NK-92 (cell line): ENCODE results near the gene TOP1.

Experiments
- DNase-seq: peaks from one replicate; lab custom pipeline; 2025; ENCODE audit not compliant: unreplicated experiment; lab: John Stamatoyannopoulos, UW

Gene TOP1

GRCh38 chr20:41057999-41058673 is 29.5 kb downstream of the TOP1 start:
- DNase-seq = no peak

GRCh38 chr20:41058674-41059635 is 30.3 kb downstream of the TOP1 start:
- no peak for DNase-seq

- DNase-seq = no peak
Observed at GRCh38 chr20:41061155-41061554, 32.5 kb downstream of the TOP1 start.

- no peak for DNase-seq
Observed at GRCh38 chr20:41063442-41063841, 34.8 kb downstream of the TOP1 start.

GRCh38 chr20:41064377-41064776 is 35.8 kb downstream of the TOP1 start:
- DNase-seq = no peak

GRCh38 chr20:41065716-41066115 is 37.1 kb downstream of the TOP1 start:
- no peak for DNase-seq

- DNase-seq = no peak
Observed at GRCh38 chr20:41068806-41069205, 40.2 kb downstream of the TOP1 start.

- DNase-seq = no peak
Observed at GRCh38 chr20:41072190-41072863, 43.7 kb downstream of the TOP1 start.

GRCh38 chr20:41072915-41073314 is 44.3 kb downstream of the TOP1 start:
- no peak for DNase-seq

GRCh38 chr20:41074441-41074840 is 45.8 kb downstream of the TOP1 start:
- no peak for DNase-seq

- no peak for DNase-seq
Observed at GRCh38 chr20:41076776-41077175, 48.2 kb downstream of the TOP1 start.

- no peak for DNase-seq
Observed at GRCh38 chr20:41078329-41078728, 49.7 kb downstream of the TOP1 start.

GRCh38 chr20:41079066-41079465 is 50.4 kb downstream of the TOP1 start:
- DNase-seq = no peak

GRCh38 chr20:41080866-41081265 is 52.2 kb downstream of the TOP1 start:
- DNase-seq = no peak

GRCh38 chr20:41081276-41081814 is 52.7 kb downstream of the TOP1 start:
- no peak for DNase-seq

GRCh38 chr20:41082306-41082705 is 53.7 kb downstream of the TOP1 start:
- DNase-seq = no peak

GRCh38 chr20:41085606-41086005 is 57.0 kb downstream of the TOP1 start:
- no peak for DNase-seq

GRCh38 chr20:41086402-41087324 is 58.0 kb downstream of the TOP1 start:
- no peak for DNase-seq

GRCh38 chr20:41087325-41087685 is 58.7 kb downstream of the TOP1 start:
- no peak for DNase-seq

- DNase-seq = no peak
Observed at GRCh38 chr20:41087777-41088176, 59.2 kb downstream of the TOP1 start.
